Natural killer cell (primary cell): ENCODE measurements around the gene SLC30A2. TPM values are rescaled to one million over a fixed set of nuclear protein-coding genes. Genes with fewer than 3 reads are reported as not detected.

Experiments used
- ATAC-seq, 3 donors: fragments of 150-1000 bp in 2 of 3; fragments of 200-7000 bp in 1 of 3; cut with Tn5 transposase; 1 replicate in 1 of 3; 2 replicates in 2 of 3; pipeline ENCODE4 v1.10.0; 2021; ENCODE audit warnings: mild to moderate bottlenecking in 2 of 3, moderate library complexity in 2 of 3
- DNase-seq, 2 donors: peaks; one replicate each; pipeline versions ENCODE4 v3.0.0 to v3.0.0-alpha.2; 2013 to 2021; ENCODE audit warnings: mixed read lengths in 1 of 2
- H3K27ac ChIP-seq: one replicate; pipeline ENCODE4 v1.5.1; 2013; ENCODE audit warnings: mild to moderate bottlenecking, low read length
- H3K27me3 ChIP-seq: one replicate; pipeline ENCODE4 v1.6.1; 2013; ENCODE audit warnings: low read length; ENCODE audit not compliant: control insufficient read depth, insufficient read depth
- H3K36me3 ChIP-seq: one replicate; pipeline ENCODE4 v1.6.1; 2013; ENCODE audit warnings: low read length; ENCODE audit not compliant: control insufficient read depth, insufficient read depth
- H3K4me1 ChIP-seq: one replicate; pipeline ENCODE4 v1.6.1; 2013; ENCODE audit warnings: low read length; ENCODE audit not compliant: control insufficient read depth, insufficient read depth
- H3K4me3 ChIP-seq: one replicate; pipeline ENCODE4 v1.5.1; 2013; ENCODE audit warnings: low read length
- H3K9me3 ChIP-seq: one replicate; pipeline ENCODE4 v1.6.1; 2013; ENCODE audit warnings: low read length; ENCODE audit not compliant: control insufficient read depth, insufficient read depth
- H3K27ac Mint-ChIP-seq, 2 donors: one replicate each; pipeline ENCODE4 v1.8.0; 2022; ENCODE audit warnings: mild to moderate bottlenecking in 2 of 2, mixed read lengths in 2 of 2, moderate library complexity in 1 of 2
- H3K27me3 Mint-ChIP-seq, 2 donors: one replicate each; pipeline ENCODE4 v1.8.0; 2022; ENCODE audit warnings: low read depth in 2 of 2, mixed read lengths in 2 of 2
- H3K36me3 Mint-ChIP-seq: one replicate; pipeline ENCODE4 v1.8.0; 2022; ENCODE audit warnings: mixed read lengths
- H3K4me1 Mint-ChIP-seq, 2 donors: one replicate each; pipeline ENCODE4 v1.8.0; 2022; ENCODE audit warnings: mixed read lengths in 2 of 2
- H3K4me3 Mint-ChIP-seq: one replicate; pipeline ENCODE4 v1.8.0; 2022; ENCODE audit warnings: mild to moderate bottlenecking, moderate library complexity, mixed read lengths
- H3K9me3 Mint-ChIP-seq, 2 donors: one replicate each; pipeline ENCODE4 v1.8.0; 2022; ENCODE audit warnings: mixed read lengths in 2 of 2
- CTCF ChIP-seq: fragments of 200-600 bp; IDR thresholded peaks from one replicate; pipeline ENCODE4 v1.8.0; 2022; ENCODE audit warnings: antibody characterized with exemption
- WGBS: methylation state at CpG from one replicate; pipeline ENCODE4 v1.1.7; 2013; ENCODE audit warnings: missing lambda C conversion rate; ENCODE audit not compliant: insufficient coverage; 5-methylcytosine and 5-hydroxymethylcytosine counted together
- intact Hi-C: fragments of 100-400 bp; cut with micrococcal nuclease; formaldehyde crosslinking; loops from one replicate; pipeline ENCODE4 v1.14.2; 2022
- total RNA-seq, 4 donors: library from RNA; stranded (reverse); fragments of 120-200 nt in 1 of 4; gene quantifications; one replicate each; pipeline versions ENCODE4 v1.2.3 to v1.2.4, GENCODE V29; 2013 to 2022

The SLC30A2 gene
- total RNA-seq, 3 donors from 2014 or later (not counting 1 experiment from before 2014, with no cell fraction given) = not detected

DNA sequence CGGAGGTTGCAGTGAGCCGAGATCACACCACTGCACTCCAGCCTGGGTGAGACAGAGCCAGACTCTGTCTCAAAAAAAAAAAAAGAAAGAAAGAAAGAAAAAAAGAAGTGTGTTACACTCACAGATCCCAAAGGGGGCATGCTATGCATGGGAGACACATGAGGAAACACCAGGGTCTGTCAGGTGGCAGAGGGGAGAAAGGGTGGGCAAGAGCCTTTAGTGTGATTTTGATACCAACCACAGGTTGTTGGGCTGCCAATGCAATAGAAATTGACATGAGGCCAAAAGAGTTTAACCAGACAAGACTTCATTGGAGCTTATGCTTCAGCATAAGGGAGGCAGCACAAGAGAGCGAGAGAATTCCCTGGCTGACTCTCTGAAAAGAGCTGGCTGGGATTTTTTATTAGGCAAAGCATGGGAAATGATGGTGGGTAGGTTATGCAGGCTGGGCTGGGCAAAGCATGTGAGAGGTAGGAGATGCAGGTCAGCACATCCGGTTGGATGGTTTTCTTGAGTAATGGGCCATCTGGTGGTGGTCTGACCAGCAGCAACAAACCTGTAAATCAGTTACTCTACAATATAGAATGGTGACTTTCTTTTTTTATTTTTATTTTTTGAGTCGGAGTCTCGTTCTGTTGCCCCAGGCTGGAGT lies 36.0 kb downstream of the SLC30A2 start:
- intact Hi-C loops = no loop called here
- no peak overlapping the region for H3K27ac ChIP-seq
- H3K27me3 ChIP-seq = no peaks in the 10 kb centered on the region
- Mint-ChIP-seq H3K4me3 (no peak overlapping the region), H3K27ac (no peak overlapping the region), H3K27me3 (peaks cover 0 to 10% of the 10 kb centered on the region in 2 donors), H3K4me1 (peaks cover 0 to 4% of the 10 kb centered on the region in 2 donors), H3K36me3 (no peaks in the 10 kb centered on the region), H3K9me3 (no peaks in the 10 kb centered on the region)
- ATAC-seq (no peak), DNase-seq (no peak)
- no peak for TF ChIP-seq CTCF
- 85% methylated on average over 6 of the region's 6 CpGs for WGBS
- no peak overlapping the region for H3K4me3 ChIP-seq
- H3K9me3 ChIP-seq = no peaks in the 10 kb centered on the region
- H3K36me3 ChIP-seq = no peaks in the 10 kb centered on the region
- no peaks in the 10 kb centered on the region for H3K4me1 ChIP-seq

DNA sequence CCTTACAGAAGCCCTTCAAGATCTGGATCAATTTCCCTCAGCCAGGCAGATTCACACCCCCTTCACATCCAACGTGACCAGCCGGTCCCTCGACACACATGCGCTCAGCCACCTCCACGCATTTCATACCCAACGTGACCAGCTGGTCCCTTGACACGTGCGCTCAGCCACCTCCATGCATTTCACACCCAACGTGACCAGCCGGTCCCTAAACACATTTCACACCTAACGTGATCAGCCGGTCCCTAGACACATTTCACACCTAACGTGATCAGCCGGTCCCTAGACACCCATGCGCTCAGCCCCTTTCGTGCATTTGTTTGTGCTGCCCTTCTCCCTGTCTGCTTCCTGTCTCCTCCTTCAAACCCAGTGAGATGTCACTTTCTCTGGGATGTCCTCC lies 39.2 kb downstream of the SLC30A2 start:
- Mint-ChIP-seq H3K36me3 (no peaks in the 10 kb centered on the region), H3K27me3 (peaks cover 0 to 15% of the 10 kb centered on the region in 2 donors), H3K9me3 (no peaks in the 10 kb centered on the region), H3K4me1 (peaks cover 0 to 4% of the 10 kb centered on the region in 2 donors), H3K4me3 (no peak overlapping the region), H3K27ac (no peak overlapping the region)
- ATAC-seq (no peak), DNase-seq (no peak)
- WGBS = 92% methylated on average over 16 of the region's 16 CpGs
- H3K4me3 ChIP-seq = no peak overlapping the region
- no peaks in the 10 kb centered on the region for H3K9me3 ChIP-seq
- H3K27me3 ChIP-seq = no peaks in the 10 kb centered on the region
- no peaks in the 10 kb centered on the region for H3K4me1 ChIP-seq
- no peak overlapping the region for H3K27ac ChIP-seq
- intact Hi-C loops = no loop called here
- TF ChIP-seq CTCF = no peak
- no peaks in the 10 kb centered on the region for H3K36me3 ChIP-seq

DNA sequence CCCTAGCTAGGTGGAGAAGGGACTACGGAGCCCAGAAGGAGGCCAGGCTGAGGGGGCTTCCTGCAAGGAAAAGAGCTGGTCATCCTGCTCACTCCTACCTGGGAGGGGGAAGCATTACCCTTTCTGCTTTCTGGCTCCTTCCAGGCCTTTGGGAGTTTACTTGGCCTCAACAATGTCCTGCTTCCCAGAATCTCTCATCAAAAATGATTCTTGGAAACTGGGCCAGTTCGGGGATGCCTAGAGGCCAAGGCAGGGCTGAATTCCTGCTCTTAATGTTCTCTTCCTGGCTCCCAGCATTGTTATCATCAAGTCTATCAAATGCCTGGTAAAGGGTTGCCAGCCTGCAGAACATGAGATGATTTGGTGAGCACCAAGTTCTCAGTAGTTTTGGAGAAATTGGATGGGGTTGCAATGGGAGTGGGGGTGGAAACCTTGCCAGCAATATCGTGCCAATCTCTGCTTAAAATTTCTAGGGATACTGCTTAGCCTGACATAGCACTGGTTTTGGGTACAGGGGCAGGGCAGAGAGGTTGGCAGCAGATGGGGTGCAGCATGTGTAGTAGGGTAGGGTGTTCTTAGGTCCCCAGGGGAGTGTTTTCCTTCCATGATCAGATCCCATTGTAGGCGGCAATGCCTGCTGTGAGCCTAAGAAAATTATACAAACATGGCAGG lies 40.3 kb downstream of the SLC30A2 start:
- no peaks in the 10 kb centered on the region for H3K36me3 ChIP-seq
- H3K4me3 Mint-ChIP-seq = no peak overlapping the region
- H3K9me3 Mint-ChIP-seq = no peaks in the 10 kb centered on the region
- H3K4me1 Mint-ChIP-seq = peaks cover 0 to 4% of the 10 kb centered on the region in 2 donors
- peaks cover 0 to 15% of the 10 kb centered on the region in 2 donors for H3K27me3 Mint-ChIP-seq
- no peak for TF ChIP-seq CTCF
- H3K9me3 ChIP-seq = no peaks in the 10 kb centered on the region
- H3K36me3 Mint-ChIP-seq = no peaks in the 10 kb centered on the region
- intact Hi-C loops = no loop called here
- DNase-seq (no peak), ATAC-seq (no peak)
- no peaks in the 10 kb centered on the region for H3K27me3 ChIP-seq
- WGBS = 80% methylated on average over 4 of the region's 4 CpGs
- H3K27ac ChIP-seq = no peak overlapping the region
- no peak overlapping the region for H3K27ac Mint-ChIP-seq
- no peak overlapping the region for H3K4me3 ChIP-seq
- no peaks in the 10 kb centered on the region for H3K4me1 ChIP-seq
